Lower lobe of right lung (tissue), 2 donors: ENCODE measurements around the gene PHEX. TPM values are rescaled to one million over a fixed set of nuclear protein-coding genes. Genes with fewer than 3 reads are reported as not detected.

Experiments
- ATAC-seq, 2 donors: fragments of 200-7000 bp; cut with Tn5 transposase; one replicate each; pipeline ENCODE4 v1.9.1; 2020 to 2022; ENCODE audit warnings: mild to moderate bottlenecking in 2 of 2, moderate library complexity in 2 of 2
- DNase-seq: peaks from one replicate; pipeline ENCODE4 v3.0.0-alpha.2; 2020
- H3K27ac ChIP-seq: fragments of 200-600 bp; one replicate; pipeline ENCODE4 v1.8.0; 2022
- H3K27me3 ChIP-seq: fragments of 200-600 bp; one replicate; pipeline ENCODE4 v1.8.0; 2022; ENCODE audit warnings: low read depth
- H3K36me3 ChIP-seq: fragments of 200-600 bp; one replicate; pipeline ENCODE4 v1.8.0; 2022; ENCODE audit warnings: mild to moderate bottlenecking
- H3K4me1 ChIP-seq: fragments of 200-600 bp; one replicate; pipeline ENCODE4 v1.8.0; 2022
- H3K4me3 ChIP-seq: fragments of 200-600 bp; one replicate; pipeline ENCODE4 v1.8.0; 2022; ENCODE audit warnings: mild to moderate bottlenecking
- H3K9me3 ChIP-seq: fragments of 200-600 bp; one replicate; pipeline ENCODE4 v1.8.0; 2022
- intact Hi-C: fragments of 100-400 bp; cut with DNase I; formaldehyde crosslinking; loops from one replicate; pipeline ENCODE4 v1.11.0; 2022
- total RNA-seq: library from RNA; stranded (reverse); fragmentation: NEBNext Ultra II Directional; extraction: Animal tissue kit (Norgen Biotek cat#: 25700); gene quantifications from one replicate; pipeline ENCODE4 v1.2.1, GENCODE V29; 2021
- TF ChIP-seq, protein P1 (sequence below): fragments of 200-600 bp; IDR thresholded peaks from one replicate; pipeline ENCODE4 v1.8.0; 2022; ENCODE audit warnings: antibody characterized with exemption, mild to moderate bottlenecking
- donor health status: DM: no; HTN: yes; CAD: no; lungs with severe emphysema.

PHEX gene
- total RNA-seq, 1 donor from 2014 or later: 2.7 TPM

DNA sequence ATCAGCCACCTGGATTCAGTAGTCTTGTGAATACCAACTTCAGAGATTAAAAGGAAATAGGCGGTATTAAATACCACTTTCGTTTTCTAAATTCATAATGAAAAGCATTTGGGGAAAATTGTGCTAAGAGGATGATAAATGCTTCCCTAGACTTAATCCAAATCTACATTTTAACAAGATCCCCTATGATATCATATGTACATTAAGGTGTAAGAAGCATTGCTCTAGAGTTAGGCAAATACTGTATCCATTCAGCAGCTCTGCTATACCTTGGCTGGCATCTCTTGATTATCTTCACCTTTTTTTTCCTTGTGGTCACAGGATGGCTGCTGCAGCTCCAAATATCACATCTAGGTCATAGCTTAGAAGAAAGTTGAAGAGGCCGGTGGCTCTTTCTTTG lies 40.6 kb upstream of the PHEX start:
- intact Hi-C loops: no loop called here
- ATAC-seq: no peak

DNA sequence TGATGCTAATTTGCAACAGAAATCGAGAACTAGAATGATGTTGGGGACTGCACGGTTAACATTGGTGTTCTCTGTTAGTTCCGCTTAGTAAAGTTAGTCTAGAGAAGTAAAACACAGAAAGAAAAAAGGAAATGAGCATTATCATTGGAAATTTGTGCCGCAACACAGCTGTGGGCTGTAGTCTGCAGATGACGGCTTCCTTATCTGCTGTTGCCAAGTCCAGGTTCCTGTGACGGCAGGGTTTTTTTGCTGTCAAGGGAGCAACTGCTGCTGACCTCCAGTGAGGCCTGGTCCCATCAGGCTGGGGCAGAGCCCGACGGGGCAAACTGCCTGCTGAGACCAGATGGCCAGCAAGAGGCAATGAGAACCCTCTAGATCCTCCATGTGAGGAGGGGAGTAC lies 38.9 kb upstream of the PHEX start:
- no peaks in the 10 kb centered on the region for H3K9me3 ChIP-seq
- H3K4me3 ChIP-seq: no peak overlapping the region
- peak; percentile 53 to 86 for ATAC-seq
- intact Hi-C loops: no loop called here
- TF ChIP-seq, protein P1, sequence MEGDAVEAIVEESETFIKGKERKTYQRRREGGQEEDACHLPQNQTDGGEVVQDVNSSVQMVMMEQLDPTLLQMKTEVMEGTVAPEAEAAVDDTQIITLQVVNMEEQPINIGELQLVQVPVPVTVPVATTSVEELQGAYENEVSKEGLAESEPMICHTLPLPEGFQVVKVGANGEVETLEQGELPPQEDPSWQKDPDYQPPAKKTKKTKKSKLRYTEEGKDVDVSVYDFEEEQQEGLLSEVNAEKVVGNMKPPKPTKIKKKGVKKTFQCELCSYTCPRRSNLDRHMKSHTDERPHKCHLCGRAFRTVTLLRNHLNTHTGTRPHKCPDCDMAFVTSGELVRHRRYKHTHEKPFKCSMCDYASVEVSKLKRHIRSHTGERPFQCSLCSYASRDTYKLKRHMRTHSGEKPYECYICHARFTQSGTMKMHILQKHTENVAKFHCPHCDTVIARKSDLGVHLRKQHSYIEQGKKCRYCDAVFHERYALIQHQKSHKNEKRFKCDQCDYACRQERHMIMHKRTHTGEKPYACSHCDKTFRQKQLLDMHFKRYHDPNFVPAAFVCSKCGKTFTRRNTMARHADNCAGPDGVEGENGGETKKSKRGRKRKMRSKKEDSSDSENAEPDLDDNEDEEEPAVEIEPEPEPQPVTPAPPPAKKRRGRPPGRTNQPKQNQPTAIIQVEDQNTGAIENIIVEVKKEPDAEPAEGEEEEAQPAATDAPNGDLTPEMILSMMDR: no peak
- peak; percentile 60 for DNase-seq
- H3K27me3 ChIP-seq: no peaks in the 10 kb centered on the region
- H3K4me1 ChIP-seq: no peaks in the 10 kb centered on the region
- H3K36me3 ChIP-seq: no peaks in the 10 kb centered on the region
- H3K27ac ChIP-seq: peak overlapping the region; percentile 36

More for the DNA sequence above, 40.6 kb upstream of the PHEX start:
- DNase-seq: no peak
- Histone ChIP-seq H3K9me3 (no peaks in the 10 kb centered on the region), H3K36me3 (peaks cover 3% of the 10 kb centered on the region), H3K27me3 (no peaks in the 10 kb centered on the region), H3K4me3 (no peak overlapping the region), H3K27ac (no peak overlapping the region), H3K4me1 (no peaks in the 10 kb centered on the region)
- TF ChIP-seq, protein P1: no peak

DNA sequence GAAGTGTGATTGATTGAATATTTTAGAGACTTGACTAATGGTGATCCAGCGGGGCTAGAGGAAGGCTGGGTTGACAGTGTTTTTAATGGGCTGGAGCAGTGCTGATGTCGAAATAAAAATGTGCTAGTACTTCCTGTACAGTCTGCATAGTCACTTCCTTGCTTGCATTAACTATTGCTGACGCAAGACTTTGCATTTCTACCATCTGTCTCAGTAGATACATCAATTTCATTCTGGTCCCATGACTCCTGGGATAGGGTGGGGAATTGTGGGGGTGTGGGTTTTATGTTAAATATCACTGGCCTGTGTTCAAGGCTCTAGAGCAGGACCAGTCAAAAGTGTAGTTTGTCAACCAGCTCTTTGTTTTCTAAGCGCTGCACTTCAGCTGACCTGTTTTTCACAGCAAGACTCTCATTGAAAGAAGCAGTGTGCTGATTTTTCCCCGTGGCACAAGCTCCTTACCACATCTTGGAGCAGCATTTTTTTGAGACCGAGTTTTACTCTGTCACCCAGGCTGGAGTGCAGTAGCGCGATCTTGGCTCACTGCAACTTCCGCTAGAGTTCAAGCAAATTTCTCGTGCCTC lies 35.2 kb upstream of the PHEX start:
- DNase-seq: no peak
- TF ChIP-seq, protein P1: no peak
- intact Hi-C loops: no loop called here
- Histone ChIP-seq H3K36me3 (no peaks in the 10 kb centered on the region), H3K27me3 (no peaks in the 10 kb centered on the region), H3K4me3 (no peak overlapping the region), H3K4me1 (no peaks in the 10 kb centered on the region), H3K27ac (no peak overlapping the region), H3K9me3 (no peaks in the 10 kb centered on the region)
- peak; percentile 73 to 82 for ATAC-seq

DNA sequence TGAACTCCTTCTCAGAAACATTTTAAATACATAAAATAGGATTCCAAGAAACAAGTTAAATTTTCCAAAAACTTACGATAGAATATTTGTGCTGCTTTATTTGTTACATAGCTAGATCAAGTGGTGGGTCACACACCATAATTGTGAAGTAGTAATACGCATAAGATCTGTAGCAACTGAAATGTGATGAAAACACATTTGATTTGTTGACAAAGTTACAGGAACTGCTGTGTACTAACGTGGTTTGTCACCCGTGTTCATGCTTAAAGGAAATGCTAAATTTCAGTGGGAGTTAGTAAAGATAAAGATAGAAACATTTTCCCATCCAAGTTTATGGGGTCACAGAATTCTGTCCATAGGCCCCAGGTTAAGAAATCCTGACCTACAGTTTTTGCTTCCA lies 34.1 kb upstream of the PHEX start:
- Histone ChIP-seq H3K27ac (no peak overlapping the region), H3K9me3 (no peaks in the 10 kb centered on the region)
- TF ChIP-seq, protein P1: no peak

DNA sequence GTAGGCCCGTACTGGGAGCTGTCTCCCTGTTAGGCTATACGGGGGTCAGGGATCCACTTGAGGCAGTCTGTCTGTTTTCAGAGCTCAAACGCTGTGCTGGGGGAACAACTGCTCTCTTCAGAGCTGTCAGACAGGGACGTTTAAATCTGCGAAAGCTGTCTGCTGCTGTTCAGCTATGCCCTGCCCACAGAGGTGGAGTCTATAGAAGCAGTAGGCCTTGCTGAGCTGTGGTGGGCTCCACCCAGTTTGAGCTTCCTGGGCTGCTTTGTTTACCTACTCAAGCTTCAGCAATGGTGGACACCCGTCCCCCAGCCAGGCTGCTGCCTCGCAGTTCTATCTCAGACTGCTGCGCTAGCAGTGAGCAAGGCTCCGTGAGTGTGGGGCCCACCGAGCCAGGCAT lies 27.3 kb upstream of the PHEX start:
- DNase-seq (no peak), ATAC-seq (no peak)
- H3K4me3 ChIP-seq: no peak overlapping the region
- TF ChIP-seq, protein P1: no peak
- H3K27ac ChIP-seq: no peak overlapping the region
- intact Hi-C loops: no loop called here
- no peaks in the 10 kb centered on the region for H3K27me3 ChIP-seq
- H3K36me3 ChIP-seq: no peaks in the 10 kb centered on the region
- H3K9me3 ChIP-seq: no peaks in the 10 kb centered on the region
- H3K4me1 ChIP-seq: no peaks in the 10 kb centered on the region

More for the DNA sequence above, 34.1 kb upstream of the PHEX start:
- H3K4me3 ChIP-seq: no peak overlapping the region
- DNase-seq (no peak), ATAC-seq (no peak)
- H3K27me3 ChIP-seq: no peaks in the 10 kb centered on the region
- no peaks in the 10 kb centered on the region for H3K36me3 ChIP-seq
- H3K4me1 ChIP-seq: no peaks in the 10 kb centered on the region
- intact Hi-C loops: no loop called here
